CD4-positive, CD25-positive, alpha-beta regulatory T cell (primary cell): Measurements from ENCODE around the gene ACD. TPM values are rescaled to one million over a fixed set of nuclear protein-coding genes. Genes with fewer than 3 reads are reported as not detected.

Experiments used
- ATAC-seq, 2 donors: fragments of 150-1000 bp; cut with Tn5 transposase; one replicate each; pipeline ENCODE4 v1.10.0; 2021; ENCODE audit warnings: low read depth in 2 of 2, moderate number of reproducible peaks in 2 of 2, moderate library complexity in 1 of 2
- DNase-seq, 3 donors: peaks; one replicate each; pipeline versions ENCODE4 v3.0.0 to v3.0.0-alpha.2; 2012 to 2022; ENCODE audit warnings: mixed read lengths in 1 of 3
- H3K27ac ChIP-seq: one replicate; pipeline ENCODE4 v1.7.0; 2013; ENCODE audit warnings: mild to moderate bottlenecking, low read length; ENCODE audit not compliant: insufficient read depth, poor library complexity, severe bottlenecking
- H3K27me3 ChIP-seq: one replicate; pipeline ENCODE4 v1.7.0; 2013; ENCODE audit warnings: low read length; ENCODE audit not compliant: control insufficient read depth, insufficient read depth
- H3K36me3 ChIP-seq: one replicate; pipeline ENCODE4 v1.7.0; 2013; ENCODE audit warnings: mild to moderate bottlenecking, low read length, moderate library complexity; ENCODE audit not compliant: control insufficient read depth, insufficient read depth
- H3K4me1 ChIP-seq: 2 replicates; pipeline ENCODE4 v1.7.0; 2013; ENCODE audit warnings: mild to moderate bottlenecking, low read length; ENCODE audit not compliant: insufficient read depth, control insufficient read depth, poor library complexity, severe bottlenecking
- H3K4me3 ChIP-seq: one replicate; pipeline ENCODE4 v1.7.0; 2013; ENCODE audit warnings: low read depth, mild to moderate bottlenecking, low read length, moderate library complexity
- H3K9me3 ChIP-seq, 2 experiments: 1 replicate in 1 of 2; 2 replicates in 1 of 2; pipeline ENCODE4 v1.7.0; 2013; ENCODE audit warnings: low read length in 2 of 2, mild to moderate bottlenecking in 1 of 2, moderate library complexity in 1 of 2; ENCODE audit not compliant: control insufficient read depth in 2 of 2
- H3K27ac Mint-ChIP-seq, 3 donors: one replicate each; pipeline ENCODE4 v1.8.0; 2020 to 2022; ENCODE audit warnings: mild to moderate bottlenecking in 3 of 3, mixed read lengths in 3 of 3, moderate library complexity in 2 of 3
- H3K27me3 Mint-ChIP-seq: one replicate; pipeline ENCODE4 v1.8.0; 2022; ENCODE audit warnings: mild to moderate bottlenecking, mixed read lengths
- H3K36me3 Mint-ChIP-seq: one replicate; pipeline ENCODE4 v1.8.0; 2020; ENCODE audit warnings: mixed read lengths
- H3K4me1 Mint-ChIP-seq, 4 donors: one replicate each; pipeline ENCODE4 v1.8.0; 2020 to 2022; ENCODE audit warnings: mixed read lengths in 4 of 4, mild to moderate bottlenecking in 1 of 4
- H3K4me3 Mint-ChIP-seq, 4 donors: one replicate each; pipeline ENCODE4 v1.8.0; 2020 to 2022; ENCODE audit warnings: mild to moderate bottlenecking in 4 of 4, mixed read lengths in 4 of 4, moderate library complexity in 3 of 4
- H3K9me3 Mint-ChIP-seq, 7 donors: one replicate each; pipeline ENCODE4 v1.8.0; 2020 to 2022; ENCODE audit warnings: mixed read lengths in 7 of 7, mild to moderate bottlenecking in 3 of 7, moderate library complexity in 2 of 7
- polyA plus RNA-seq, 4 donors: library from polyadenylated mRNA; unstranded; fragments of 300-500 nt; fragmentation: Illumina TruSeq; gene quantifications; one replicate each; pipeline ENCODE4 v1.2.3, GENCODE V29; 2021
- total RNA-seq: library from RNA; stranded (reverse); gene quantifications from one replicate; pipeline ENCODE4 v1.2.3, GENCODE V29; 2022

ACD gene
- total and polyA plus RNA-seq, 5 donors from 2014 or later = 28.7 to 36.7 (median 29.7) TPM

DNA sequence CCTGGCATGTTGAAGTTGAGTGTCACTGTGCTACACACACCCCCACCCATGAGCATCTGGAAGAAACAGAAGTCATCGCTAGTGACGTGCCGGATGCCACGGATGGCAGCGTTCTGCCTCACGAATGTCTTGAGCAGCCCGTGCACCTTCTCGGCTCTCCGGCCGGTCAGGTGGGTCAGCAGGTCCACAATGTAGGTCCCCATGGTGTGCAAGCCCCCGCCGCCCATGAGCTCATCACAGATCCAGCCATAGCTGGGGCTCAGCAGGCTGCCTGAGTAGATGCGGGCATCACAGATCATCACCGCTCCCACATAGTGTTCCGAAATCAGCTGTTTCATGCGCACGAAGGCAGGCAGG is 15.5 kb upstream of the ACD start:
- no peaks in the 10 kb centered on the region for H3K27me3 Mint-ChIP-seq
- ATAC-seq (no peak), DNase-seq (no peak)
- peak overlapping the region in 1 of 3 donors; percentile 76 for H3K27ac Mint-ChIP-seq
- H3K36me3 ChIP-seq = no peaks in the 10 kb centered on the region
- peaks cover 0 to 6% (median 3%) of the 10 kb centered on the region in 4 donors for H3K4me1 Mint-ChIP-seq
- no peak overlapping the region for H3K4me3 Mint-ChIP-seq
- H3K4me3 ChIP-seq = no peak overlapping the region
- no peaks in the 10 kb centered on the region for H3K27me3 ChIP-seq
- H3K36me3 Mint-ChIP-seq = no peaks in the 10 kb centered on the region
- H3K9me3 Mint-ChIP-seq = no peaks in the 10 kb centered on the region
- H3K27ac ChIP-seq = no peak overlapping the region
- no peaks in the 10 kb centered on the region for H3K4me1 ChIP-seq
- H3K9me3 ChIP-seq = no peaks in the 10 kb centered on the region

DNA sequence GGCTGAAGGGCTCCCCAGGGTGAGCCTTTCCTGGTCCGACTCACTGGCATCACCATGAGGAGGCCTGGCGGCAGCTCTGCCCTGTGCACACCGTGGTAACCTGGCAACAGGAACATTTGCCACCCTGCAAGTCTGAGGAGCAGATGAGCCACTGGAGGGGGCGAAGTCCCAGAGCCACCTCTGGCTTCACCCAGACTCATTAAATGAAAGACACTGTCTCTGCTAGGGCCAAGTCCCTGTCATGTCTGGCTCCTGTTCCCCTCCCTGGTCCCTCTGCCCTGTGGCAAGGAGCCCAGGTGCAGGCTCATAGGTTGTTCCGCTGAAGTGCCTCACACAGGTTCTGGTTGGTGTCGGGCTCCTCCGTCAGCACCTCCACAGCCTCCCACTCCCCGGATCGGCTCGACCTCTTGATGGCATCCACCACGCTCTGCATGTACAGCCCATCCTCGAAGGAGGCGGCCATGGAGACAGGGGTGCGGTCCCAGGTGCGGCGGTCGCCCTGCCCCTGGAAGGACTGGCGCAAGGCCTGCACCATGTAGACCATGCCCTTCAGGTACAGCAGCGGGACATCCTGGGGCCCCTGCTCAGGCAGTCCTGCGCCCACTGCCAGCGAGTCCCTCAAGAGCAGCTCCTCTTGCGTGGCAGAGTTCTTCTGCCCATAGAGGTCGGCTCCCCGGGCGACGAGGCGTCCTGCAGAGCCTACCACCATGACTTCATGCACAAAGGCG is 15.0 kb upstream of the ACD start:
- Histone ChIP-seq H3K9me3 (no peaks in the 10 kb centered on the region), H3K36me3 (no peaks in the 10 kb centered on the region), H3K4me3 (no peak overlapping the region), H3K27ac (no peak overlapping the region), H3K27me3 (no peaks in the 10 kb centered on the region), H3K4me1 (no peaks in the 10 kb centered on the region)
- no peaks in the 10 kb centered on the region for H3K27me3 Mint-ChIP-seq
- no peaks in the 10 kb centered on the region for H3K36me3 Mint-ChIP-seq
- peaks cover 0 to 6% (median 3%) of the 10 kb centered on the region in 4 donors for H3K4me1 Mint-ChIP-seq
- peak overlapping the region in 1 of 3 donors; percentile 43 for H3K27ac Mint-ChIP-seq
- no peaks in the 10 kb centered on the region for H3K9me3 Mint-ChIP-seq
- no peak for DNase-seq
- no peak for ATAC-seq
- no peak overlapping the region for H3K4me3 Mint-ChIP-seq

GRCh38 chr16:67673712-67674580 is 13.9 kb upstream of the ACD start:
- Mint-ChIP-seq H3K27ac (peak overlapping the region in 2 of 3 donors; percentile 43 to 59), H3K9me3 (no peaks in the 10 kb centered on the region), H3K4me1 (peaks cover 0 to 8% (median 4%) of the 10 kb centered on the region in 4 donors), H3K36me3 (no peaks in the 10 kb centered on the region), H3K4me3 (peak overlapping the region in 1 of 4 donors; percentile 43), H3K27me3 (no peaks in the 10 kb centered on the region)
- ATAC-seq (peak in 1 of 2 donors; percentile 30), DNase-seq (no peak)
- no peak overlapping the region for H3K27ac ChIP-seq
- H3K36me3 ChIP-seq = no peaks in the 10 kb centered on the region
- H3K4me1 ChIP-seq = no peaks in the 10 kb centered on the region
- H3K9me3 ChIP-seq = no peaks in the 10 kb centered on the region
- no peaks in the 10 kb centered on the region for H3K27me3 ChIP-seq
- H3K4me3 ChIP-seq = no peak overlapping the region

- Histone ChIP-seq H3K4me3 (no peak overlapping the region), H3K9me3 (no peaks in the 10 kb centered on the region), H3K27me3 (no peaks in the 10 kb centered on the region), H3K36me3 (no peaks in the 10 kb centered on the region), H3K4me1 (peaks cover 3% of the 10 kb centered on the region), H3K27ac (no peak overlapping the region)
- peak overlapping the region in 1 of 4 donors; percentile 87 for H3K4me3 Mint-ChIP-seq
- ATAC-seq = no peak
- no peaks in the 10 kb centered on the region for H3K27me3 Mint-ChIP-seq
- no peaks in the 10 kb centered on the region for H3K36me3 Mint-ChIP-seq
- DNase-seq = peak; percentile 28 to 66 (median 36)
- peaks cover 0 to 14% (median 5%) of the 10 kb centered on the region in 4 donors for H3K4me1 Mint-ChIP-seq
- H3K27ac Mint-ChIP-seq = no peak overlapping the region
- H3K9me3 Mint-ChIP-seq = no peaks in the 10 kb centered on the region
Observed at GRCh38 chr16:67672739-67673662, 12.9 kb upstream of the ACD start.

GRCh38 chr16:67672306-67672705 is 12.2 kb upstream of the ACD start:
- no peaks in the 10 kb centered on the region for H3K27me3 Mint-ChIP-seq
- H3K4me1 Mint-ChIP-seq = peaks cover 0 to 21% (median 8%) of the 10 kb centered on the region in 4 donors
- Histone ChIP-seq H3K36me3 (no peaks in the 10 kb centered on the region), H3K4me1 (peaks cover 10% of the 10 kb centered on the region), H3K27me3 (no peaks in the 10 kb centered on the region), H3K4me3 (no peak overlapping the region), H3K27ac (no peak overlapping the region), H3K9me3 (no peaks in the 10 kb centered on the region)
- no peaks in the 10 kb centered on the region for H3K36me3 Mint-ChIP-seq
- H3K4me3 Mint-ChIP-seq = peak overlapping the region in 1 of 4 donors; percentile 87
- H3K27ac Mint-ChIP-seq = no peak overlapping the region
- ATAC-seq (no peak), DNase-seq (no peak)
- no peaks in the 10 kb centered on the region for H3K9me3 Mint-ChIP-seq

DNA sequence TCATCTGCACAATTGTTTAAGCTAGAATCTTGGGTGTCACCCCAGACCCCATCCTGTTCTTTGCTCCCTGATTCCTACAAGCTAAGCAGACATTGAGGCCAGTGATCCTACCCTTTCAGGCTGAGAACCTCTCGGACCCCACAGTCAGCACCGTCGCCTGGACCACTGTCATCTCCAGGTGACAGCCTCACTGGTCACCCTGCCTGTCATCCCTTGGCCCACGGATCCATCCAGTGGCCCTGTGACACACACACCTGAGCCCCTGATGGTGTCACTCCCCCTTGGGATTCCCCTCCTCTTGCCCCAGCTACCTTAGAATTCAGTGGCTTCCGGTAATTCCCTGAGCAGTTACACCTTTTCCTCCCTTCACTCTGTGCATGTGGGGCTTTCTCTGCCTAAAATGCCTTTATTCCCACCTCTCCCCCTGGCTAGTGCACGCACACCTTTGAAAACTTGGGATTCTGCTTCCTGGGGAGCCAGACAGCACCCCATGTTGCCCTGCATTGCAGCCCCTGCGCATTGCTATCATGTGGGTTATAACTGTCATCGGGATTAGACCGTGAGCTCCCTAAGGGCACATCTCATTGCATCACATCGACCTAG is 9.5 kb upstream of the ACD start:
- H3K36me3 Mint-ChIP-seq = no peaks in the 10 kb centered on the region
- H3K27me3 Mint-ChIP-seq = no peaks in the 10 kb centered on the region
- no peak overlapping the region for H3K27ac ChIP-seq
- H3K4me1 Mint-ChIP-seq = peaks cover 0 to 36% (median 15%) of the 10 kb centered on the region in 4 donors
- no peak for DNase-seq
- H3K9me3 ChIP-seq = no peaks in the 10 kb centered on the region
- H3K4me3 ChIP-seq = no peak overlapping the region
- H3K27ac Mint-ChIP-seq = no peak overlapping the region
- H3K36me3 ChIP-seq = no peaks in the 10 kb centered on the region
- no peaks in the 10 kb centered on the region for H3K9me3 Mint-ChIP-seq
- ATAC-seq = no peak
- no peaks in the 10 kb centered on the region for H3K27me3 ChIP-seq
- peaks cover 25% of the 10 kb centered on the region for H3K4me1 ChIP-seq
- peak overlapping the region in 1 of 4 donors; percentile 81 for H3K4me3 Mint-ChIP-seq
